ENCODE data around the gene INSIG2. TPM values are rescaled to one million over a fixed set of nuclear protein-coding genes. Genes with fewer than 3 reads are reported as not detected.

INSIG2 gene
- total RNA-seq, 1 experiment from 2014 or later: 10.7 TPM

GRCh38 chr2:118094503-118094902, 6.2 kb downstream of the INSIG2 start:
- TF ChIP-seq IRF2 (CRISPR knock-in tag; IDR thresholded peaks at IDR 0.05; ENCODE audit: borderline replicate concordance, low read depth) (no peak), ATF2 (CRISPR knock-in tag; IDR thresholded peaks at IDR 0.05; ENCODE audit: borderline replicate concordance, low read depth) (no peak), ZNF425 (CRISPR knock-in tag; conservative IDR thresholded peaks at IDR 0.05) (no peak)
- Mint-ChIP-seq H3K27ac (no peak overlapping the region), H3K36me3 (peaks cover 17% of the 10 kb centered on the region), H3K4me3 (no peak overlapping the region), H3K27me3 (ENCODE audit: low read depth) (no peaks in the 10 kb centered on the region), H3K9me3 (peaks cover 6% of the 10 kb centered on the region), H3K4me1 (peaks cover 39% of the 10 kb centered on the region)
- no peak for ATAC-seq
- DNase-seq (ENCODE audit: low spot score): no peak
- ChIA-PET CTCF (interaction anchor here (0.9 to 1.0 kb wide), 2 partner anchors 48 to 91 kb away, joined by 3 to 4 read pairs; no protein-coding TSS in a partner anchor), POLR2A (no interaction called here)

GRCh38 chr2:118095610-118096009, 7.3 kb downstream of the INSIG2 start:
- H3K27ac Mint-ChIP-seq: 0 out of 2 replicates have a peak overlapping the region, but pooled peaks have one; percentile 1
- H3K9me3 Mint-ChIP-seq: peaks cover 6% of the 10 kb centered on the region
- H3K36me3 Mint-ChIP-seq: peaks cover 23% of the 10 kb centered on the region
- TF ChIP-seq ATF6 (CRISPR knock-in tag; IDR thresholded peaks at IDR 0.05) (no peak), CTCF (IDR thresholded peaks at IDR 0.05) (no peak), EMX1 (CRISPR knock-in tag; IDR thresholded peaks at IDR 0.05) (no peak), ZNF138 (CRISPR knock-in tag; conservative IDR thresholded peaks at IDR 0.05) (no peak)
- DNase-seq (ENCODE audit: low spot score): no peak
- no peak for ATAC-seq
- H3K4me3 Mint-ChIP-seq: no peak overlapping the region
- H3K4me1 Mint-ChIP-seq: peaks cover 38% of the 10 kb centered on the region
- H3K27me3 Mint-ChIP-seq (ENCODE audit: low read depth): no peaks in the 10 kb centered on the region
- CTCF ChIA-PET: interaction anchor here (1.3 kb wide), 1 partner anchor 63 kb away, joined by 4 read pairs; no protein-coding TSS in a partner anchor
- POLR2A ChIA-PET: no interaction called here

- ChIA-PET CTCF (no interaction called here), POLR2A (no interaction called here)
- Mint-ChIP-seq H3K27ac (peak overlapping the region; percentile 27; the same call in 1 of the 2 replicates), H3K27me3 (ENCODE audit: low read depth) (no peaks in the 10 kb centered on the region), H3K4me1 (peaks cover 31% of the 10 kb centered on the region), H3K36me3 (peaks cover 26% of the 10 kb centered on the region), H3K9me3 (peaks cover 2% of the 10 kb centered on the region), H3K4me3 (no peak overlapping the region)
- no peak for TF ChIP-seq ATF1 (CRISPR knock-in tag; IDR thresholded peaks at IDR 0.05)
- TF ChIP-seq HMGXB4 (CRISPR knock-in tag; IDR thresholded peaks at IDR 0.05): no peak
- TF ChIP-seq E2F5 (CRISPR knock-in tag; IDR thresholded peaks at IDR 0.05): no peak
- no peak for TF ChIP-seq OVOL2 (CRISPR knock-in tag; IDR thresholded peaks at IDR 0.05; ENCODE audit: borderline replicate concordance)
- no peak for TF ChIP-seq CTCF (IDR thresholded peaks at IDR 0.05)
- no peak for DNase-seq (ENCODE audit: low spot score)
- ATAC-seq: no peak
Measured at GRCh38 chr2:118097657-118098056, 9.4 kb downstream of the INSIG2 start.

Measured in WTC11 (cell line).